HepG2 (cell line): ENCODE results near the gene ACP1. TPM values are rescaled to one million over a fixed set of nuclear protein-coding genes. Genes with fewer than 3 reads are reported as not detected.

Experiments used
- ATRX ChIP-seq: sonication (generic); formaldehyde crosslinking; IDR thresholded peaks from 2 replicates; pipeline ENCODE4 v1.4.0; 2020; ENCODE audit warnings: missing genetic modification reagents, borderline replicate concordance
- JDP2 ChIP-seq: sonication (generic); formaldehyde crosslinking; IDR thresholded peaks from 2 replicates; pipeline ENCODE4 v1.8.1; 2022; ENCODE audit warnings: missing genetic modification reagents, borderline replicate concordance
- NFRKB ChIP-seq: fragments of 450-650 bp; IDR thresholded peaks from 2 replicates; pipeline ENCODE4 v1.6.1; 2017
- PRMT3 ChIP-seq: sonication (generic); formaldehyde crosslinking; IDR thresholded peaks from 2 replicates; pipeline ENCODE4 v1.8.1; 2022; ENCODE audit warnings: low read depth, mild to moderate bottlenecking, moderate library complexity, missing genetic modification reagents, borderline replicate concordance
- SOX13 ChIP-seq, 3 experiments: fragments of 450-650 bp in 1 of 3; sonication (generic) in 1 of 3; formaldehyde crosslinking in 1 of 3; IDR thresholded peaks in 2 of 3; conservative IDR thresholded peaks in 1 of 3; 2 replicates each; pipeline versions ENCODE4 v1.5.0 to v1.6.1; 2016 to 2020; ENCODE audit warnings: antibody characterized with exemption in 1 of 3, mild to moderate bottlenecking in 1 of 3, missing compliant biosample characterization in 1 of 3, missing genetic modification reagents in 1 of 3, moderate library complexity in 1 of 3
- ZNF207 ChIP-seq: fragments of 450-650 bp; IDR thresholded peaks from 2 replicates; pipeline ENCODE4 v1.6.1; 2016; ENCODE audit warnings: antibody characterized with exemption, borderline replicate concordance
- ZNF44 ChIP-seq: sonication (generic); formaldehyde crosslinking; IDR thresholded peaks from 2 replicates; pipeline ENCODE4 v1.5.1; 2020; ENCODE audit warnings: mild to moderate bottlenecking, missing genetic modification reagents
- ZNF660 ChIP-seq: sonication (generic); formaldehyde crosslinking; IDR thresholded peaks from 2 replicates; pipeline ENCODE4 v1.5.1; 2020; ENCODE audit warnings: mild to moderate bottlenecking, low read depth, missing genetic modification reagents, borderline replicate concordance
- ZSCAN9 ChIP-seq: IDR thresholded peaks from 2 replicates; pipeline ENCODE4 v1.6.1; 2016; ENCODE audit warnings: borderline replicate concordance
- polyA plus RNA-seq, 8 experiments: library from polyadenylated mRNA; depleted of rRNA in 3 of 8; stranded (reverse) in 7 of 8; unstranded in 1 of 8; fragments of >200 nt; fragmentation: Illumina TruSeq in 4 of 8; extraction: Trizol in 4 of 8; gene quantifications; 2 replicates each; pipeline versions ENCODE4 v1.2.1 to v1.2.3, GENCODE V29; 2011 to 2016; ENCODE audit warnings: low read depth in 4 of 8, missing spikeins in 1 of 8, mixed read lengths in 1 of 8; ENCODE audit not compliant: insufficient read depth in 1 of 8
- total RNA-seq, 5 experiments: library from RNA; depleted of rRNA; stranded (reverse); fragments of >200 nt; fragmentation: Illumina TruSeq; extraction: Trizol; gene quantifications; 2 replicates each; pipeline ENCODE4 v1.2.3, GENCODE V29; 2016; ENCODE audit warnings: low read depth in 1 of 5
- TF ChIP-seq, protein P1 (sequence below), 2 experiments: fragments of 450-650 bp in 1 of 2; sonication (generic) in 1 of 2; formaldehyde crosslinking in 1 of 2; IDR thresholded peaks; 2 replicates each; pipeline versions ENCODE4 v1.6.1 to v1.8.0; 2016 to 2022; ENCODE audit warnings: antibody characterized with exemption in 1 of 2, mild to moderate bottlenecking in 1 of 2, missing genetic modification reagents in 1 of 2
- TF ChIP-seq, protein P2 (sequence below): sonication (generic); formaldehyde crosslinking; IDR thresholded peaks from 2 replicates; pipeline ENCODE4 v1.8.1; 2023; ENCODE audit warnings: missing genetic modification reagents, inconsistent platforms, borderline replicate concordance

Gene ACP1
- total and polyA plus RNA-seq, 2 of the 13 experiments (the other 11 are each of a cell fraction or from before 2014, with no cell fraction given), result 246 to 348 TPM

DNA sequence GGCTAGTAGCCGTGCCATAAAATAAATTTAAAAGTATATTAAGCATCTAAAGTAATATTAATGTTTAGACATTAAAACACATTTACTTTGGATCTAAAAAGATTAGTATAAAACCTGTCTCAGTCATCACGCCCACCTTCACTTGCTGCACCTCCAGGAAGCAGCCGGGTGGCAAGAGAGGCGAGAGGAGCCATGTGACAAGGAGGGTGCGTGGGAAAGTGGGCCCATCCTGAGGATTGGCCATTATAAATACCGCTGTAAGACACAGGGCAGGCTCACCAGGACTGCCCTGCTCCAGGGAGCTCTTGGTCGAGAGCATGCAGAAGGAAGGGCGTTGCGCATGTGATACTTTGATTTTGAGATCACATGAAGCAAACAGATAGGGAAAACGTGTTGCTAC lies 57.6 kb downstream of the ACP1 start (continued):
- TF ChIP-seq, protein P1, sequence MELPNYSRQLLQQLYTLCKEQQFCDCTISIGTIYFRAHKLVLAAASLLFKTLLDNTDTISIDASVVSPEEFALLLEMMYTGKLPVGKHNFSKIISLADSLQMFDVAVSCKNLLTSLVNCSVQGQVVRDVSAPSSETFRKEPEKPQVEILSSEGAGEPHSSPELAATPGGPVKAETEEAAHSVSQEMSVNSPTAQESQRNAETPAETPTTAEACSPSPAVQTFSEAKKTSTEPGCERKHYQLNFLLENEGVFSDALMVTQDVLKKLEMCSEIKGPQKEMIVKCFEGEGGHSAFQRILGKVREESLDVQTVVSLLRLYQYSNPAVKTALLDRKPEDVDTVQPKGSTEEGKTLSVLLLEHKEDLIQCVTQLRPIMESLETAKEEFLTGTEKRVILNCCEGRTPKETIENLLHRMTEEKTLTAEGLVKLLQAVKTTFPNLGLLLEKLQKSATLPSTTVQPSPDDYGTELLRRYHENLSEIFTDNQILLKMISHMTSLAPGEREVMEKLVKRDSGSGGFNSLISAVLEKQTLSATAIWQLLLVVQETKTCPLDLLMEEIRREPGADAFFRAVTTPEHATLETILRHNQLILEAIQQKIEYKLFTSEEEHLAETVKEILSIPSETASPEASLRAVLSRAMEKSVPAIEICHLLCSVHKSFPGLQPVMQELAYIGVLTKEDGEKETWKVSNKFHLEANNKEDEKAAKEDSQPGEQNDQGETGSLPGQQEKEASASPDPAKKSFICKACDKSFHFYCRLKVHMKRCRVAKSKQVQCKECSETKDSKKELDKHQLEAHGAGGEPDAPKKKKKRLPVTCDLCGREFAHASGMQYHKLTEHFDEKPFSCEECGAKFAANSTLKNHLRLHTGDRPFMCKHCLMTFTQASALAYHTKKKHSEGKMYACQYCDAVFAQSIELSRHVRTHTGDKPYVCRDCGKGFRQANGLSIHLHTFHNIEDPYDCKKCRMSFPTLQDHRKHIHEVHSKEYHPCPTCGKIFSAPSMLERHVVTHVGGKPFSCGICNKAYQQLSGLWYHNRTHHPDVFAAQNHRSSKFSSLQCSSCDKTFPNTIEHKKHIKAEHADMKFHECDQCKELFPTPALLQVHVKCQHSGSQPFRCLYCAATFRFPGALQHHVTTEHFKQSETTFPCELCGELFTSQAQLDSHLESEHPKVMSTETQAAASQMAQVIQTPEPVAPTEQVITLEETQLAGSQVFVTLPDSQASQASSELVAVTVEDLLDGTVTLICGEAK (IDR thresholded peaks at IDR 0.05), result no peak
- TF ChIP-seq, protein P1 (CRISPR knock-in tag; IDR thresholded peaks at IDR 0.05), result no peak
- TF ChIP-seq, protein P2, sequence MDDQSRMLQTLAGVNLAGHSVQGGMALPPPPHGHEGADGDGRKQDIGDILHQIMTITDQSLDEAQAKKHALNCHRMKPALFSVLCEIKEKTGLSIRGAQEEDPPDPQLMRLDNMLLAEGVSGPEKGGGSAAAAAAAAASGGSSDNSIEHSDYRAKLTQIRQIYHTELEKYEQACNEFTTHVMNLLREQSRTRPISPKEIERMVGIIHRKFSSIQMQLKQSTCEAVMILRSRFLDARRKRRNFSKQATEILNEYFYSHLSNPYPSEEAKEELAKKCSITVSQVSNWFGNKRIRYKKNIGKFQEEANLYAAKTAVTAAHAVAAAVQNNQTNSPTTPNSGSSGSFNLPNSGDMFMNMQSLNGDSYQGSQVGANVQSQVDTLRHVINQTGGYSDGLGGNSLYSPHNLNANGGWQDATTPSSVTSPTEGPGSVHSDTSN (CRISPR knock-in tag), result no peak
- TF ChIP-seq ATRX (CRISPR knock-in tag) (no peak), PRMT3 (CRISPR knock-in tag) (no peak), ZNF44 (no peak), NFRKB (no peak), JDP2 (no peak), ZNF207 (no peak), ZSCAN9 (CRISPR knock-in tag) (no peak), ZNF660 (CRISPR knock-in tag) (no peak), SOX13 (IDR thresholded peaks at IDR 0.05) (no peak), SOX13 (CRISPR knock-in tag; conservative IDR thresholded peaks at IDR 0.05 in 1 of 2, IDR thresholded peaks at IDR 0.05 in 1 of 2) (no peak)
